ENCODE results near the gene AQP6. TPM values are rescaled to one million over a fixed set of nuclear protein-coding genes. Genes with fewer than 3 reads are reported as not detected.

The AQP6 gene
- total RNA-seq, 1 donor from 2014 or later: not detected

DNA sequence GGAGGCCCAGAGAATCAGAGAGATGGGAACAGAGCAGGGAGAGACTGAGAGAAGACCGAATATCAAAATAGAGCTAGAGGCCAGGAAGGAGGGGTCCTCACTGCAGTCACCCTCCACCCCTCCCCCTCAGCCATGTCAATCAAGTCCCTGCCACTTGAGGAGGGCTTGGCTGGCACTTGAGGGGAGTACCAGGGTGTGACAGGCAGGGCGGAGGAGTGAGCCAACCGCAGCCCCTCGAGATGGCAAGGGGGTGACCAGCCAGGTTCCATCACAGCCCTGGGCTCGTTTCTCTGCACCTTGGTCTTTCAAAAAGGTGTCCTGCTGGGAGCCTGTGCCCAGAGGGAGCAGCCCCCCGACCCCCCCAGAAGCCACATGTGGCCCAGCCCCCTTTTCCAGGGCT lies 6.9 kb upstream of the AQP6 start:
- Mint-ChIP-seq H3K4me3 (ENCODE audit: unreplicated experiment) (no peak overlapping the region), H3K27ac (ENCODE audit: unreplicated experiment) (no peak overlapping the region)
- TF ChIP-seq, protein P1, sequence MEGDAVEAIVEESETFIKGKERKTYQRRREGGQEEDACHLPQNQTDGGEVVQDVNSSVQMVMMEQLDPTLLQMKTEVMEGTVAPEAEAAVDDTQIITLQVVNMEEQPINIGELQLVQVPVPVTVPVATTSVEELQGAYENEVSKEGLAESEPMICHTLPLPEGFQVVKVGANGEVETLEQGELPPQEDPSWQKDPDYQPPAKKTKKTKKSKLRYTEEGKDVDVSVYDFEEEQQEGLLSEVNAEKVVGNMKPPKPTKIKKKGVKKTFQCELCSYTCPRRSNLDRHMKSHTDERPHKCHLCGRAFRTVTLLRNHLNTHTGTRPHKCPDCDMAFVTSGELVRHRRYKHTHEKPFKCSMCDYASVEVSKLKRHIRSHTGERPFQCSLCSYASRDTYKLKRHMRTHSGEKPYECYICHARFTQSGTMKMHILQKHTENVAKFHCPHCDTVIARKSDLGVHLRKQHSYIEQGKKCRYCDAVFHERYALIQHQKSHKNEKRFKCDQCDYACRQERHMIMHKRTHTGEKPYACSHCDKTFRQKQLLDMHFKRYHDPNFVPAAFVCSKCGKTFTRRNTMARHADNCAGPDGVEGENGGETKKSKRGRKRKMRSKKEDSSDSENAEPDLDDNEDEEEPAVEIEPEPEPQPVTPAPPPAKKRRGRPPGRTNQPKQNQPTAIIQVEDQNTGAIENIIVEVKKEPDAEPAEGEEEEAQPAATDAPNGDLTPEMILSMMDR (IDR thresholded peaks at IDR 0.05): no peak

DNA sequence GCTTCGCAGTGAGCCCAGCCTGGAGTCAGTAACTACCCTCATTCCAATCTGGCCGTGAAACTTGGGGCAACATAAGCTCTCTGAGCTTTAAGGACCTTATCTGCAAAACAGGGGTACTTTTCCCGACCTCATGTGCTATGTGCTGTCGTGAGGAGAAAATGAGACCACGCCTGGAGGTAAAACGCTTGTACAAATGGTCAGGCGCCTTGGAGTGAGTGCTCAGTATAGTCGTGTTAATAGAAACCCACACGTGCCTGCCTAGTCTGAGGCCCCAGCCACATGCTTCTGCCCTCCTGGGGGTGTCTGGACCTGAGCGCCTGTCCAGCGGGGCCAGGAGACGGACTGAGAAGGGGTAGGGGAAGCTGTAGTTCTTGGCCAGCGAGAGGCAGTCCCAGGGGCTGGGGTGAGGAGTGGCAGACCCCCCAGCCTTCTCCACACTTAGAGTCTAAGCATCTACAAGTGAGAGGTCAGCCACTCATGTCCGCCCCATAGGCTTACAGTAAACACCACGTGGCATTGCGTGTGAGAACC lies 6.2 kb upstream of the AQP6 start:
- Mint-ChIP-seq H3K36me3 (ENCODE audit: unreplicated experiment) (no peaks in the 10 kb centered on the region), H3K4me3 (ENCODE audit: unreplicated experiment) (no peak overlapping the region), H3K4me1 (ENCODE audit: unreplicated experiment) (peaks cover 20% of the 10 kb centered on the region), H3K9me3 (ENCODE audit: unreplicated experiment) (no peaks in the 10 kb centered on the region), H3K27me3 (ENCODE audit: unreplicated experiment) (peaks cover 7% of the 10 kb centered on the region), H3K27ac (ENCODE audit: unreplicated experiment) (no peak overlapping the region)
- TF ChIP-seq, protein P1 (IDR thresholded peaks at IDR 0.05): no peak
- no peak for DNase-seq (ENCODE audit: extremely low spot score, unreplicated experiment)

More for the DNA sequence above, 6.9 kb upstream of the AQP6 start:
- Mint-ChIP-seq H3K36me3 (ENCODE audit: unreplicated experiment) (no peaks in the 10 kb centered on the region), H3K27me3 (ENCODE audit: unreplicated experiment) (peaks cover 7% of the 10 kb centered on the region), H3K9me3 (ENCODE audit: unreplicated experiment) (no peaks in the 10 kb centered on the region), H3K4me1 (ENCODE audit: unreplicated experiment) (peaks cover 20% of the 10 kb centered on the region)
- DNase-seq (ENCODE audit: extremely low spot score, unreplicated experiment): no peak

DNA sequence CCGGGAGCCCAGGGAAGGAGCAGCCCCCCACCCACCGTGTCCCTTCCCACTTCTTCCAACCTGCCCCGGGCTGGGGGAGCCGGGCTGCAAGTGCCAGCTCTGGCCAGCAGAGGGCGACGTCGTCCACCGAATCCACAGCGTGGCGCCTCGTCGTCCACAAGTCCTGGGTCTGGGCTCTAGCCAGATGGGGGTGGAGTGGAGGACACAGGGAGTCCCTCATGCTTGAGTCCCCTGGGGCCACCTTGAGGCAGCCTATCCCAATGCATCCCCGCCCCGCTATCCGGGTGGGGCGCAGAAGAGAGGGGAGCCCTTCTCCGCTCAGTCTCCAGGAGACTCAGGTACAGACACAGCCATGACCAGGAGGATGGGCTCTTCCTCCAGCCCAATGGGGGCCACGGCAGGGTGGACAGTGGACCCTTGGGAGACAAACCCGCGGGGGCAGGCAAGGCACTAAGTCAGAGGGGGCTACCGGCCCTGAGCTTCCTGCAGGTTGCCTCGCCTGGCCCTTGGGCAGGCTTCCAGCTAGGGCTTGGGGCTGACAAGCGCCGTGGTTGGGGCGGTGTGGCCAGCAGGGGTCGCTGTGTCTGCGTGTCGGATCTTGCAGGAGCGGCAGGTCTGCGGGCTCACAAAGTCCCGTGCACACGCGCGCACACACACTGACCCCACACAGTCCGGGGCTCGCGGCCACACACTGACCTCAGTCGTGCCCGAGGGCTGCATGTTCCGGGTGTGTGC lies 5.5 kb upstream of the AQP6 start:
- peaks cover 20% of the 10 kb centered on the region for H3K4me1 Mint-ChIP-seq (ENCODE audit: unreplicated experiment)
- no peak overlapping the region for H3K27ac Mint-ChIP-seq (ENCODE audit: unreplicated experiment)
- TF ChIP-seq, protein P1 (IDR thresholded peaks at IDR 0.05): peak; percentile 67
- peak; percentile 96 for DNase-seq (ENCODE audit: extremely low spot score, unreplicated experiment)
- H3K4me3 Mint-ChIP-seq (ENCODE audit: unreplicated experiment): peak overlapping the region; percentile 56
- H3K36me3 Mint-ChIP-seq (ENCODE audit: unreplicated experiment): no peaks in the 10 kb centered on the region
- H3K27me3 Mint-ChIP-seq (ENCODE audit: unreplicated experiment): peaks cover 10% of the 10 kb centered on the region
- no peaks in the 10 kb centered on the region for H3K9me3 Mint-ChIP-seq (ENCODE audit: unreplicated experiment)

DNA sequence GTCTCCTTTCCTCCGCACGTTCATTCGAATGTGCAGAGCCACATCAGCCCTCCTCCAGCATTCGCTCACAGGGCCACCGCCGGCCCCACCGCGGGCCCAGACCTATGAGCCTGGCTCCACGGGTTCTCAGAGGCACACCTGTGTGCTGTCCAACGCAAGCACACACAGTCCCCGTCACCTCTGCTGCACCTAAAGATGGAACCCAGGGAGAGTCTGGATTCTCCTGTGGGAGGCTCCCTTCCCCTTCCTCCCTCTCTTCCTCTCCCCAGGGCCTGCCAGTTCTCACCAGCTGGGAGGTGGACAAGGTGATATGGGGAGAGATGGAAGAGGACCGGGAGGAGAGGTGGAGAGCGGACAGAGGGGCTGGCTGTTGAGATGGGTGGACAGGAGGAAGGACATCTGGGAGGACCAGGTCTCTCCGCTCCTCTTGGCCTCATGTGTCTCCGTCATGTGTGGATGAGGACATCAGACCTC lies 4.9 kb upstream of the AQP6 start:
- no peak overlapping the region for H3K27ac Mint-ChIP-seq (ENCODE audit: unreplicated experiment)
- H3K4me1 Mint-ChIP-seq (ENCODE audit: unreplicated experiment): peaks cover 16% of the 10 kb centered on the region
- DNase-seq (ENCODE audit: extremely low spot score, unreplicated experiment): no peak
- H3K27me3 Mint-ChIP-seq (ENCODE audit: unreplicated experiment): peaks cover 10% of the 10 kb centered on the region
- TF ChIP-seq, protein P1 (IDR thresholded peaks at IDR 0.05): no peak
- H3K9me3 Mint-ChIP-seq (ENCODE audit: unreplicated experiment): no peaks in the 10 kb centered on the region
- no peaks in the 10 kb centered on the region for H3K36me3 Mint-ChIP-seq (ENCODE audit: unreplicated experiment)
- peak overlapping the region; percentile 56 for H3K4me3 Mint-ChIP-seq (ENCODE audit: unreplicated experiment)

DNA sequence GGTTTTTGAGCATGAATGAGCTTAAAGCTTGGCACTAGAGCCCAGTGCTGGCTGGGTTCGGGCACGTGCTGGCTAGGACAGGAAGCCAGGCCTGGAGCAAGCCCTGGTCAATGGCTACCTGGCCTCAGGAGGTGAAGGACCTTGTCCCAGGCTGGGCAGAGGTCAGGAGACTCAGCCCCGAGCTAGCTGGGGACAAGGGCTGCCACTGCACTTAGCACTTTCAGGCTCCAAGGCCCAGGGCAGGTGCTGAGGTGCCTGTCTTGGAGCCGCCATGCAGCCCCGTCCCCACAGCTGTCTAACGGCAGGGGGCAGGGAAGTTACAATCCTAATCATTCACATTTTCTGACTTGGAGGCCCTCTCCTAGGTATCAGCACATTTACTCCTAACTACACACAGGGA lies 4.3 kb upstream of the AQP6 start:
- no peaks in the 10 kb centered on the region for H3K36me3 Mint-ChIP-seq (ENCODE audit: unreplicated experiment)
- no peak overlapping the region for H3K27ac Mint-ChIP-seq (ENCODE audit: unreplicated experiment)
- H3K4me3 Mint-ChIP-seq (ENCODE audit: unreplicated experiment): no peak overlapping the region
- H3K27me3 Mint-ChIP-seq (ENCODE audit: unreplicated experiment): peaks cover 10% of the 10 kb centered on the region
- H3K4me1 Mint-ChIP-seq (ENCODE audit: unreplicated experiment): peaks cover 10% of the 10 kb centered on the region
- no peak for DNase-seq (ENCODE audit: extremely low spot score, unreplicated experiment)
- TF ChIP-seq, protein P1 (IDR thresholded peaks at IDR 0.05): no peak
- H3K9me3 Mint-ChIP-seq (ENCODE audit: unreplicated experiment): no peaks in the 10 kb centered on the region
